Keratinocyte (primary cell): Measurements from ENCODE around the gene CACNA2D2. TPM values are rescaled to one million over a fixed set of nuclear protein-coding genes. Genes with fewer than 3 reads are reported as not detected.
A peak's percentile ranks its signal among the peaks of the same experiment; 100 is the strongest.

Experiments
- DNase-seq: peaks from one replicate; pipeline ENCODE4 v3.0.0-alpha.2; 2011; ENCODE audit warnings: low read depth, missing footprints, low spot score
- FAIRE-seq: peaks from 2 replicates; lab custom pipeline; 2011; peaks lifted over from hg19 to GRCh38; lab: Jason Lieb, UNC
- H2AFZ ChIP-seq: 2 replicates; pipeline ENCODE4 v1.6.0; 2012; ENCODE audit warnings: low read length, control low read depth, inconsistent platforms; ENCODE audit not compliant: control insufficient read depth
- H3K27ac ChIP-seq: 2 replicates; pipeline ENCODE4 v1.5.1; 2011; ENCODE audit warnings: low read length; ENCODE audit not compliant: control insufficient read depth, insufficient read depth
- H3K27me3 ChIP-seq: 3 replicates; pipeline ENCODE4 v1.6.0; 2011; ENCODE audit warnings: low read length; ENCODE audit not compliant: control insufficient read depth, insufficient read depth; ENCODE audit errors: extremely low read depth
- H3K36me3 ChIP-seq, 2 experiments: 2 replicates in 1 of 2; 3 replicates in 1 of 2; pipeline ENCODE4 v1.5.1; 2011; ENCODE audit warnings: low read length in 2 of 2, mild to moderate bottlenecking in 1 of 2; ENCODE audit not compliant: control insufficient read depth in 2 of 2, insufficient read depth in 2 of 2; ENCODE audit errors: extremely low read depth in 1 of 2
- H3K4me1 ChIP-seq: 3 replicates; pipeline ENCODE4 v1.5.1; 2011; ENCODE audit warnings: low read length; ENCODE audit not compliant: control insufficient read depth, insufficient read depth; ENCODE audit errors: extremely low read depth
- H3K4me2 ChIP-seq: 3 replicates; pipeline ENCODE4 v1.6.0; 2011; ENCODE audit warnings: low read depth, low read length; ENCODE audit not compliant: control insufficient read depth, insufficient read depth; ENCODE audit errors: extremely low read depth
- H3K4me3 ChIP-seq, 3 experiments: fragments of 200-600 bp in 1 of 3; sonication (generic) in 1 of 3; 2 replicates in 2 of 3; 3 replicates in 1 of 3; pipeline ENCODE4 v1.5.1; 2011 to 2016; ENCODE audit warnings: low read length in 3 of 3, mild to moderate bottlenecking in 3 of 3, control low read depth in 2 of 3, inconsistent platforms in 1 of 3, low read depth in 1 of 3, mixed read lengths in 1 of 3, mixed run types in 1 of 3, moderate library complexity in 1 of 3; ENCODE audit not compliant: control insufficient read depth in 2 of 3, insufficient read depth in 2 of 3; ENCODE audit errors: extremely low read depth in 1 of 3
- H3K79me2 ChIP-seq: 2 replicates; pipeline ENCODE4 v1.6.0; 2012; ENCODE audit warnings: low read length; ENCODE audit not compliant: control insufficient read depth, insufficient read depth
- H3K9ac ChIP-seq: 3 replicates; pipeline ENCODE4 v1.6.0; 2011; ENCODE audit warnings: low read length; ENCODE audit not compliant: control insufficient read depth, insufficient read depth; ENCODE audit errors: extremely low read depth
- H3K9me1 ChIP-seq: 3 replicates; pipeline ENCODE4 v1.6.0; 2011; ENCODE audit warnings: low read length; ENCODE audit not compliant: control insufficient read depth, insufficient read depth; ENCODE audit errors: extremely low read depth
- H3K9me3 ChIP-seq: 2 replicates; pipeline ENCODE4 v1.5.1; 2012; ENCODE audit warnings: low read depth, low read length; ENCODE audit not compliant: control insufficient read depth
- H4K20me1 ChIP-seq: 3 replicates; pipeline ENCODE4 v1.6.0; 2011; ENCODE audit warnings: low read length; ENCODE audit not compliant: control insufficient read depth, insufficient read depth; ENCODE audit errors: extremely low read depth
- CTCF ChIP-seq, 3 experiments: IDR thresholded peaks in 1 of 3; conservative IDR thresholded peaks in 1 of 3; optimal IDR thresholded peaks in 1 of 3; 2 replicates in 2 of 3; 3 replicates in 1 of 3; pipeline versions ENCODE3 to v1.5.1; 2011; ENCODE audit warnings: low read length in 3 of 3, mild to moderate bottlenecking in 3 of 3, moderate library complexity in 2 of 3, control low read depth in 1 of 3, inconsistent platforms in 1 of 3; ENCODE audit not compliant: insufficient read depth in 2 of 3; ENCODE audit errors: extremely low read depth in 1 of 3
- EZH2 ChIP-seq: IDR thresholded peaks from one replicate; pipeline ENCODE4 v1.6.1; 2012; ENCODE audit warnings: inconsistent platforms, mild to moderate bottlenecking, low read length, moderate library complexity
- dilution Hi-C: fragments of 300-500 bp; cut with MboI; formaldehyde crosslinking; loops from one replicate; pipeline ENCODE4 v1.7.0; 2020; ENCODE audit warnings: low sequenced_read_pairs; ENCODE audit not compliant: extremely low pct_ligation_motif_present
- polyA plus RNA-seq, 5 experiments: library from polyadenylated mRNA; depleted of rRNA in 3 of 5; stranded (reverse) in 3 of 5; stranded (forward) in 1 of 5; unstranded in 1 of 5; fragments of >200 nt; gene quantifications; 1 replicate in 1 of 5; 2 replicates in 3 of 5; 3 replicates in 1 of 5; pipeline versions ENCODE4 v1.2.1 to v1.2.3, GENCODE V29; 2011 to 2012; ENCODE audit warnings: missing spikeins in 2 of 5, low read depth in 1 of 5, low replicate concordance in 1 of 5

The CACNA2D2 gene
- polyA plus RNA-seq, 1 donor (not counting 4 experiments of a cell fraction or from before 2014, with no cell fraction given), result 0.04 TPM

- Histone ChIP-seq H3K9me3 (no peaks in the 10 kb centered on the region), H4K20me1 (peaks cover 7% of the 10 kb centered on the region), H3K9ac (peak overlapping the region; percentile 76), H3K36me3 (peaks cover 6 to 15% of the 10 kb centered on the region in 2 experiments), H2AFZ (peak overlapping the region; percentile 88), H3K4me3 (peak overlapping the region; percentile 78 to 87 (median 79)), H3K79me2 (peaks cover 51% of the 10 kb centered on the region), H3K27me3 (no peaks in the 10 kb centered on the region), H3K4me1 (peaks cover 51% of the 10 kb centered on the region), H3K9me1 (no peaks in the 10 kb centered on the region), H3K27ac (peak overlapping the region; percentile 62), H3K4me2 (peak overlapping the region; percentile 89)
- TF ChIP-seq CTCF (optimal IDR thresholded peaks at IDR 0.05 in 1 of 3, IDR thresholded peaks at IDR 0.05 in 1 of 3, conservative IDR thresholded peaks at IDR 0.05 in 1 of 3; ENCODE audit: extremely low read depth in 1 of 3, insufficient read depth in 2 of 3, low read length in 3 of 3) (no peak), EZH2 (no peak)
- FAIRE-seq (peak; percentile 57), DNase-seq (peak; percentile 97)
- dilution Hi-C loops, result no loop called here
These were observed 166.1 kb downstream of the CACNA2D2 start for GRCh38 chr3:50337175-50337861.

DNA sequence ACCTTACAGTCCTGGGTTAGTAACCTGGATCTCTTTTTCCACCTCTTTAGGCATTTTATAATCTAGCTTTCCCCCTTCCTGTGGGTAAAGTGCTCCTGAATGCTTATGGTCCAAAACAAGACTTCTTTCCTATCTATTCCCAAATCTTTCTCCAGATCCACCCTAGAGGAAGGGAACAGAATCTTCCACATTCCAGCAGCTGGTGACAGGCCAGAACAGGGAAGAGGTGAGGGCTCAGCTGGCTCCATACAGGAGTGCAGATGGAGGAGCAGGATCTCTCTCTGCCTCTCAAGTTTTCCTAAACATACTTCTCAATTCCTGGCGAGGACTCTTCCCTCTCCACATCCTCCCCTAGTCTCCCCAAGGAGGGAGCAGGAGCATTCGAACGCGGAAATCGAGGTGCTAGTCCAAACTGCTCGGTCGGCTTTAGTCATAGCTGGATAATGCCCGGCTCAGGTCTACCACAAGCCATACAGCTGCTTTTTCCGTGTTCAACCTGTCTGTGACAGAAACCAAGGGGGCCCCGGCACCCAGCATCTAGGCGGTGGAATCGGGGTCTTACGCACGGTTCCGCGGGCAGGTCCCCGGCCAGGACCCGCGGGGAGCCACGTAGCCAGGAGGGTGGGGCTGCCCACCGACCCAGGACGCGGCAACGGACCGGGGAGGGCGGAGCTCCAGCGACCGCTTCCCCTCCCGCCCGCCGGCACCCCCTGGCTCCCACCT is 166.8 kb downstream of the CACNA2D2 start:
- Histone ChIP-seq H3K9me3 (no peaks in the 10 kb centered on the region), H3K9me1 (no peaks in the 10 kb centered on the region), H3K9ac (peak overlapping the region; percentile 76), H3K4me2 (peak overlapping the region; percentile 89), H3K36me3 (peaks cover 12 to 16% of the 10 kb centered on the region in 2 experiments), H3K4me3 (peak overlapping the region; percentile 78 to 87 (median 79)), H3K27me3 (no peaks in the 10 kb centered on the region), H3K27ac (peak overlapping the region; percentile 62), H2AFZ (peak overlapping the region; percentile 88), H4K20me1 (peaks cover 7% of the 10 kb centered on the region), H3K79me2 (peaks cover 58% of the 10 kb centered on the region), H3K4me1 (peaks cover 51% of the 10 kb centered on the region)
- no peak for DNase-seq
- dilution Hi-C loops, result no loop called here
- peak in 1 of 3 experiments; percentile 6 for TF ChIP-seq CTCF (optimal IDR thresholded peaks at IDR 0.05 in 1 of 3, IDR thresholded peaks at IDR 0.05 in 1 of 3, conservative IDR thresholded peaks at IDR 0.05 in 1 of 3; ENCODE audit: extremely low read depth in 1 of 3, insufficient read depth in 2 of 3, low read length in 3 of 3)
- TF ChIP-seq EZH2, result no peak
- FAIRE-seq, result peak; percentile 26
